Transverse colon (tissue), 3 donors: ENCODE results near the gene TBC1D17.

Source experiments
- POLR2A ChIP-seq: fragments of 450-650 bp; IDR thresholded peaks from one replicate; pipeline ENCODE4 v1.6.1; 2016; ENCODE audit warnings: antibody characterized with exemption, mild to moderate bottlenecking, moderate library complexity
- TF ChIP-seq, protein P1 (sequence below), 5 experiments: fragments of 200-600 bp in 3 of 5; fragments of 450-650 bp in 2 of 5; sonication (generic) in 3 of 5; IDR thresholded peaks; 1 replicate in 2 of 5; 2 replicates in 3 of 5; pipeline ENCODE4 v1.5.1; 2016 to 2017; ENCODE audit warnings: antibody characterized with exemption in 5 of 5, inconsistent platforms in 3 of 5, mild to moderate bottlenecking in 2 of 5, moderate library complexity in 1 of 5

DNA sequence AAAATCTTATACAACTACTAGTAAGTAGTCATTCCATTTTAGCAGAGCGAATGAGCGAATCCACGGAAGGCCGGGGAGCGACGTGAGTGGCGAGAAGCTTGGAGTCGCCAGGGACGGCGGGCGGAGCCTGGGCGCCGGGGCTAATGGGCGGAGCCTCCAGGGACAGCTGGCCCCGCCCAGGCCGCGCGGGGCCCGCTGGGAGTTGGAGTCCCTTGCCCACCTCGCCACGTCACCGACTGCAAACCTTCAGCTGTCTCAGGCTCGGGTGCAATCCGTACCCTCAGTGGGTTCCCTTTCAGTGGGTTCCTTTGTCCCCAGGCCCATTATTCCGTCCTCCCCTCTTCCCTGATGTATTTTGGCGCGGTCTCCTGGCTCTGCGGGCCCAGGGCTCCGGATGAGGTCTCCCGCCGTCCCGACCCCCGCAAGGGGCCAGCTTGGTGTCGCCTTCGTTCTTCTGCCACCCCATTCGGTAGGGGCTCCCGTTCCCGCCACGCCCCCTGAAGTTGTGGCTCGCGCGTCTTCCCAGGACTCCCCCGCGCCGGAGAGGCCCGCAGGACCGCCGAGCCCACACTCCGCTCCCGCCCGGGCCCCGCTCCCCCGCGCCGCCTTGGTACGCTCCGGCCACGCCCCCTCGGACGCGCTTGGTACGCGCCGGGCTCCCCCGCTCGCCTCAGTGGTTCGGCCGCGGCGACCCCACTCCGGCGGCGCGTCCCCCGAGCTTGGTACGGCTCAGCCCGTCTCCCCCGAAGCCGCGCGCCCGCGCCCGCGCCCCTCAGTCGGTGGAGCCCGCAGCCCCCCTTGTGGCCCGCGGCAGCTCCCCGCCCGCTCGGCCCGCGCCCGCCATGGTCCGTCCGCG is 26.8 kb upstream of the TBC1D17 start, which contains the start of gene PTOV1:
- TF ChIP-seq POLR2A = peak; percentile 82
- TF ChIP-seq, protein P1, sequence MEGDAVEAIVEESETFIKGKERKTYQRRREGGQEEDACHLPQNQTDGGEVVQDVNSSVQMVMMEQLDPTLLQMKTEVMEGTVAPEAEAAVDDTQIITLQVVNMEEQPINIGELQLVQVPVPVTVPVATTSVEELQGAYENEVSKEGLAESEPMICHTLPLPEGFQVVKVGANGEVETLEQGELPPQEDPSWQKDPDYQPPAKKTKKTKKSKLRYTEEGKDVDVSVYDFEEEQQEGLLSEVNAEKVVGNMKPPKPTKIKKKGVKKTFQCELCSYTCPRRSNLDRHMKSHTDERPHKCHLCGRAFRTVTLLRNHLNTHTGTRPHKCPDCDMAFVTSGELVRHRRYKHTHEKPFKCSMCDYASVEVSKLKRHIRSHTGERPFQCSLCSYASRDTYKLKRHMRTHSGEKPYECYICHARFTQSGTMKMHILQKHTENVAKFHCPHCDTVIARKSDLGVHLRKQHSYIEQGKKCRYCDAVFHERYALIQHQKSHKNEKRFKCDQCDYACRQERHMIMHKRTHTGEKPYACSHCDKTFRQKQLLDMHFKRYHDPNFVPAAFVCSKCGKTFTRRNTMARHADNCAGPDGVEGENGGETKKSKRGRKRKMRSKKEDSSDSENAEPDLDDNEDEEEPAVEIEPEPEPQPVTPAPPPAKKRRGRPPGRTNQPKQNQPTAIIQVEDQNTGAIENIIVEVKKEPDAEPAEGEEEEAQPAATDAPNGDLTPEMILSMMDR (IDR thresholded peaks at IDR 0.05) = no peak
